PC-3 (cell line): ENCODE measurements around the gene SLC38A4.

Experiments used
- EZH2 ChIP-seq: fragments of 300-600 bp; sonication (generic); IDR thresholded peaks from one replicate; pipeline ENCODE4 v1.6.1; 2017; ENCODE audit warnings: antibody characterized with exemption, mild to moderate bottlenecking, low read length; ENCODE audit not compliant: unreplicated experiment
- TF ChIP-seq, protein P1 (sequence below): fragments of 300-600 bp; sonication (generic); conservative IDR thresholded peaks from 2 replicates; pipeline ENCODE4 v1.5.1; 2017; ENCODE audit warnings: antibody characterized with exemption, low read depth, mild to moderate bottlenecking, low read length

DNA sequence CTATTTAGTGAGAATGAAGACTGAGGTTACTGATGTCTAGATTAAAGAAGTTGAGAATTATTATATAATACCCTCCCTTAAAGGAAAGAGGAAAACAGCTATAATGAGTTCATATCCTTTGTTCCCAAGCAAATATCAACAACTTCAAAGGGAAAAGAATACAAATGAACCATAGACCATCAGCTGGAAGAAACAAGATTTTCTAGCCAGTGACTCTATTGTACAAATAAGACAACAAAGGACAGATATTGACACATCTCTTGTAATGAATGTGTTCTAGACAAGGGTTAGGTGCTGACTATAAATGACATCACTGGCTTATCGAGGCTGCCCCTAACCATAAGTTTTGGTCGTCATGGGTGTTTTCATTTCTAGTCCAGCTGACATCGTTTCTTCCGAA is 48.2 kb downstream of the SLC38A4 start:
- TF ChIP-seq, protein P1, sequence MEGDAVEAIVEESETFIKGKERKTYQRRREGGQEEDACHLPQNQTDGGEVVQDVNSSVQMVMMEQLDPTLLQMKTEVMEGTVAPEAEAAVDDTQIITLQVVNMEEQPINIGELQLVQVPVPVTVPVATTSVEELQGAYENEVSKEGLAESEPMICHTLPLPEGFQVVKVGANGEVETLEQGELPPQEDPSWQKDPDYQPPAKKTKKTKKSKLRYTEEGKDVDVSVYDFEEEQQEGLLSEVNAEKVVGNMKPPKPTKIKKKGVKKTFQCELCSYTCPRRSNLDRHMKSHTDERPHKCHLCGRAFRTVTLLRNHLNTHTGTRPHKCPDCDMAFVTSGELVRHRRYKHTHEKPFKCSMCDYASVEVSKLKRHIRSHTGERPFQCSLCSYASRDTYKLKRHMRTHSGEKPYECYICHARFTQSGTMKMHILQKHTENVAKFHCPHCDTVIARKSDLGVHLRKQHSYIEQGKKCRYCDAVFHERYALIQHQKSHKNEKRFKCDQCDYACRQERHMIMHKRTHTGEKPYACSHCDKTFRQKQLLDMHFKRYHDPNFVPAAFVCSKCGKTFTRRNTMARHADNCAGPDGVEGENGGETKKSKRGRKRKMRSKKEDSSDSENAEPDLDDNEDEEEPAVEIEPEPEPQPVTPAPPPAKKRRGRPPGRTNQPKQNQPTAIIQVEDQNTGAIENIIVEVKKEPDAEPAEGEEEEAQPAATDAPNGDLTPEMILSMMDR: no peak
- no peak for TF ChIP-seq EZH2
